Peyer's patch (tissue), 4 donors: ENCODE data around the gene EIF4E2. TPM values are rescaled to one million over a fixed set of nuclear protein-coding genes. Genes with fewer than 3 reads are reported as not detected.

ENCODE experiments used
- DNase-seq, 3 donors: peaks; one replicate each; pipeline ENCODE4 v3.0.0-alpha.2; 2017 to 2019
- H3K27ac ChIP-seq, 4 donors: fragments of 200-600 bp; sonication (generic); one replicate each; pipeline ENCODE4 v1.5.1; 2016 to 2019
- H3K27me3 ChIP-seq, 2 donors: fragments of 200-600 bp; sonication (generic); one replicate each; pipeline ENCODE4 v1.5.1; 2019
- H3K36me3 ChIP-seq, 3 donors: fragments of 200-600 bp; sonication (generic); one replicate each; pipeline ENCODE4 v1.5.1; 2016 to 2019
- H3K4me1 ChIP-seq, 4 donors: fragments of 200-600 bp; sonication (generic); one replicate each; pipeline ENCODE4 v1.5.1; 2016 to 2019
- H3K4me3 ChIP-seq, 4 donors: fragments of 200-600 bp; sonication (generic); 1 replicate in 3 of 4; 2 replicates in 1 of 4; pipeline ENCODE4 v1.5.1; 2016 to 2019; ENCODE audit warnings: mild to moderate bottlenecking in 1 of 4
- H3K9me3 ChIP-seq, 4 donors: fragments of 200-600 bp; sonication (generic); one replicate each; pipeline ENCODE4 v1.5.1; 2016 to 2019; ENCODE audit warnings: mild to moderate bottlenecking in 1 of 4
- POLR2A ChIP-seq, 2 donors: fragments of 450-650 bp; IDR thresholded peaks; one replicate each; pipeline ENCODE4 v1.5.1; 2017; ENCODE audit warnings: antibody characterized with exemption in 2 of 2, mild to moderate bottlenecking in 2 of 2, moderate library complexity in 2 of 2
- total RNA-seq, 4 donors: library from RNA; depleted of rRNA; stranded (reverse); fragments of >200 nt; gene quantifications; one replicate each; pipeline ENCODE4 v1.1.0, GENCODE V29; 2016
- TF ChIP-seq, protein P1 (sequence below), 6 experiments: fragments of 450-650 bp in 4 of 6; fragments of 200-600 bp in 2 of 6; sonication (generic) in 1 of 6; IDR thresholded peaks; one replicate each; pipeline ENCODE4 v1.5.1; 2017 to 2019; ENCODE audit warnings: antibody characterized with exemption in 6 of 6, mild to moderate bottlenecking in 3 of 6, moderate library complexity in 1 of 6

Gene EIF4E2
- total RNA-seq, 4 donors from 2014 or later = 33.0 to 51.8 (median 44.1) TPM

GRCh38 chr2:232503809-232504323 is 46.6 kb upstream of the EIF4E2 start:
- DNase-seq = no peak
- Histone ChIP-seq H3K27me3 (peaks cover 0 to 5% of the 10 kb centered on the region in 2 donors), H3K4me3 (peak overlapping the region in 3 of 4 donors; percentile 34 to 53 (median 46))

GRCh38 chr2:232504438-232504837 is 46.1 kb upstream of the EIF4E2 start:
- Histone ChIP-seq H3K27ac (no peak overlapping the region), H3K36me3 (no peaks in the 10 kb centered on the region), H3K27me3 (peaks cover 0 to 5% of the 10 kb centered on the region in 2 donors), H3K9me3 (no peaks in the 10 kb centered on the region), H3K4me1 (peaks cover 0 to 14% (median 3%) of the 10 kb centered on the region in 4 donors), H3K4me3 (no peak overlapping the region)
- no peak for DNase-seq
- TF ChIP-seq POLR2A (IDR thresholded peaks at IDR 0.05) = no peak
- TF ChIP-seq, protein P1, sequence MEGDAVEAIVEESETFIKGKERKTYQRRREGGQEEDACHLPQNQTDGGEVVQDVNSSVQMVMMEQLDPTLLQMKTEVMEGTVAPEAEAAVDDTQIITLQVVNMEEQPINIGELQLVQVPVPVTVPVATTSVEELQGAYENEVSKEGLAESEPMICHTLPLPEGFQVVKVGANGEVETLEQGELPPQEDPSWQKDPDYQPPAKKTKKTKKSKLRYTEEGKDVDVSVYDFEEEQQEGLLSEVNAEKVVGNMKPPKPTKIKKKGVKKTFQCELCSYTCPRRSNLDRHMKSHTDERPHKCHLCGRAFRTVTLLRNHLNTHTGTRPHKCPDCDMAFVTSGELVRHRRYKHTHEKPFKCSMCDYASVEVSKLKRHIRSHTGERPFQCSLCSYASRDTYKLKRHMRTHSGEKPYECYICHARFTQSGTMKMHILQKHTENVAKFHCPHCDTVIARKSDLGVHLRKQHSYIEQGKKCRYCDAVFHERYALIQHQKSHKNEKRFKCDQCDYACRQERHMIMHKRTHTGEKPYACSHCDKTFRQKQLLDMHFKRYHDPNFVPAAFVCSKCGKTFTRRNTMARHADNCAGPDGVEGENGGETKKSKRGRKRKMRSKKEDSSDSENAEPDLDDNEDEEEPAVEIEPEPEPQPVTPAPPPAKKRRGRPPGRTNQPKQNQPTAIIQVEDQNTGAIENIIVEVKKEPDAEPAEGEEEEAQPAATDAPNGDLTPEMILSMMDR (IDR thresholded peaks at IDR 0.05) = no peak

More at GRCh38 chr2:232503809-232504323, 46.6 kb upstream of the EIF4E2 start:
- TF ChIP-seq POLR2A (IDR thresholded peaks at IDR 0.05) = no peak
- TF ChIP-seq, protein P1 (IDR thresholded peaks at IDR 0.05) = no peak
- Histone ChIP-seq H3K4me1 (peaks cover 0 to 14% (median 3%) of the 10 kb centered on the region in 4 donors), H3K9me3 (no peaks in the 10 kb centered on the region), H3K36me3 (no peaks in the 10 kb centered on the region), H3K27ac (no peak overlapping the region)

GRCh38 chr2:232505856-232506255 is 44.6 kb upstream of the EIF4E2 start:
- H3K4me3 ChIP-seq = no peak overlapping the region
- no peak overlapping the region for H3K27ac ChIP-seq
- peaks cover 0 to 5% of the 10 kb centered on the region in 2 donors for H3K27me3 ChIP-seq
- H3K9me3 ChIP-seq = no peaks in the 10 kb centered on the region
- peaks cover 0 to 14% (median 3%) of the 10 kb centered on the region in 4 donors for H3K4me1 ChIP-seq
- DNase-seq = no peak
- TF ChIP-seq POLR2A (IDR thresholded peaks at IDR 0.05) = no peak
- TF ChIP-seq, protein P1 (IDR thresholded peaks at IDR 0.05) = no peak
- no peaks in the 10 kb centered on the region for H3K36me3 ChIP-seq

GRCh38 chr2:232506709-232507108 is 43.8 kb upstream of the EIF4E2 start:
- Histone ChIP-seq H3K27me3 (peaks cover 0 to 5% of the 10 kb centered on the region in 2 donors), H3K36me3 (no peaks in the 10 kb centered on the region), H3K4me1 (peaks cover 0 to 14% (median 3%) of the 10 kb centered on the region in 4 donors), H3K4me3 (no peak overlapping the region), H3K27ac (no peak overlapping the region), H3K9me3 (no peaks in the 10 kb centered on the region)
- TF ChIP-seq POLR2A (IDR thresholded peaks at IDR 0.05) = no peak
- TF ChIP-seq, protein P1 (IDR thresholded peaks at IDR 0.05) = no peak
- no peak for DNase-seq

- H3K4me3 ChIP-seq = no peak overlapping the region
- no peak overlapping the region for H3K27ac ChIP-seq
- peaks cover 0 to under 1% of the 10 kb centered on the region in 2 donors for H3K27me3 ChIP-seq
- no peaks in the 10 kb centered on the region for H3K9me3 ChIP-seq
- H3K36me3 ChIP-seq = no peaks in the 10 kb centered on the region
- H3K4me1 ChIP-seq = peaks cover 0 to 4% (median 1%) of the 10 kb centered on the region in 4 donors
- TF ChIP-seq, protein P1 (IDR thresholded peaks at IDR 0.05) = no peak
- no peak for TF ChIP-seq POLR2A (IDR thresholded peaks at IDR 0.05)
- DNase-seq = no peak
Observed at GRCh38 chr2:232508251-232508650, 42.2 kb upstream of the EIF4E2 start.
